ENCODE data around the gene OSGIN1.
A peak's percentile ranks its signal among the peaks of the same experiment; 100 is the strongest.

Gene OSGIN1

DNA sequence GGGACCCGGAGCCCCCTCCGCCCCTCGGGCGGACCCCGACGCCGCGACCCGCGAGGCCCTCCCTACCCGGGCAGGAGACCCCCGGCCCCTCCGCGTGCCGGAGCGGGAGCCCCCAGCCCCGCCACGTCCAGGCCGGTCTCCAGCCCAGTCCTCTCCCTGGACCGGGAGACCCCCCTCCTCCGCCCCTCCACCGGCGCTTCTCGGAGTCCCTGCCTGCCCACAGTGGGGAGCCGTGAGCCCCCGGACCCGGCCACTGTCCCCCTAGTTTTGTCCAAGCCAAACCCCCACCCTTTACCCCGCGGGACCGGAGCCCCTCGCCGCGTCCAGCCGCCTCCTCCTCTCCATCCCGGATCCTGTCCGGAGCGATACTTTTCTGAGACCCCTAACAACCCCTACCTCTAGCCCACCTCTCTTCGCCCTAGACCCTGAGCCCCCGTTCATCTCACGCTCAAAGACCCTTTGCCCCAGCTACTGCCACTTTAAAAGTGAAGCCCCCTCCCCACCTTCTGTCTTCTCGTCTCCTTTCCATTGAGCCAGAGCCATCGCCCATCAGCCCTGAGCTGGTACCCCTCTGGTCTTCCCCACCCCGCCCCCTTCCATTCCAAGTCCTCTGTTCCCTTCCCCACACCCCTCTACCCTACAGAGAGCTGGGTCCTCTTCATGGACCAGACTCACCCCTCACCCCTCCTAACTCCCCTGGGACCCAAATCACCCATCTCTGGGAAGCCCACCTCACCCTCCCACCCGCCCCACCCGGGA is 16.0 kb downstream of the OSGIN1 start:
- no peaks in the 10 kb centered on the region for H3K4me1 ChIP-seq (ENCODE audit: control insufficient read depth, insufficient read depth, low read length, poor library complexity, severe bottlenecking)

DNA sequence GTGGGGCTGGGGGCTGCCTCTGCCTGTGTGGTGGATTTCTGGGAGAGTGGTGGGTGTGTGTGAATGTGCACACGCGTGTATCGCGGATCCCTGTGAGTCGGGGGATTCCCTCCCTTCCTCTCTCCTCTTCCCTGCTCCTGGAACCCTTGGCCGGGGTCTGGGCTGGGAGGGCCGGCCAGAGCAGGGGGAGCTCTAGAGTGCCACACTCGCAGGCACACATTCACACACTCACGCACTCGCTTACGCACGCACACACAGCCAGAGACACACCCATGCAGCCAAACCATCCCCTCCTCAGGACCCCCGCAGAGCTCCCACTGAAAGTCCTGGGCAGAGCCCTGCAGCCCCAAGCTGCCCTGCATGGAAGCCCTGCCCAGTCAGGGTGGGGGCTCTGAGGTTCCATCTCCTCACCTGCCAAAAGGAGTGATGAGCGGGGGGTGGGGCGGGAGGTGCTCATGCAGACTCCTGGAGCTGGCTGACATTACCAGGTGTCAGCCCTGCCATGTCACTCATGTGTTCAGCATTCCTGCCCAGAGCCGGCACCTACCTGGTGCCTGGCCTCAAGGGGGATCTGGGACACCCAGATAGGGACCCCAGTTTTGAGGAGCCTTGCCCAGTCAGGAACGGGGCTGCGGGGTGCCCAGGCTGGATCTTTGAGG is 16.9 kb downstream of the OSGIN1 start:
- Histone ChIP-seq H3K4me1 (ENCODE audit: control insufficient read depth, insufficient read depth, low read length, poor library complexity, severe bottlenecking) (no peaks in the 10 kb centered on the region), H3K9me3 (ENCODE audit: control insufficient read depth, low read length) (no peaks in the 10 kb centered on the region), H3K27ac (ENCODE audit: low read depth, low read length, severe bottlenecking) (no peak overlapping the region), H3K36me3 (ENCODE audit: control insufficient read depth, insufficient read depth, low read length) (no peaks in the 10 kb centered on the region), H3K4me3 (ENCODE audit: extremely low read depth, insufficient read depth, low read length, poor library complexity, severe bottlenecking) (no peak overlapping the region)
- 72 to 93% methylated on average over 3 to 7 of the region's 18 CpGs for WGBS, 2 experiments (ENCODE audit: insufficient coverage in 2 of 2)

More for the DNA sequence above, 16.0 kb downstream of the OSGIN1 start:
- no peak overlapping the region for H3K27ac ChIP-seq (ENCODE audit: low read depth, low read length, severe bottlenecking)
- no peaks in the 10 kb centered on the region for H3K36me3 ChIP-seq (ENCODE audit: control insufficient read depth, insufficient read depth, low read length)
- WGBS, 2 experiments (ENCODE audit: insufficient coverage in 2 of 2): 3 to 8% methylated on average over 30 to 41 of the region's 45 CpGs
- no peaks in the 10 kb centered on the region for H3K9me3 ChIP-seq (ENCODE audit: control insufficient read depth, low read length)
- H3K4me3 ChIP-seq (ENCODE audit: extremely low read depth, insufficient read depth, low read length, poor library complexity, severe bottlenecking): peak overlapping the region; percentile 27

GRCh38 chr16:83970430-83970815 is 17.4 kb downstream of the OSGIN1 start:
- Histone ChIP-seq H3K9me3 (ENCODE audit: control insufficient read depth, low read length) (no peaks in the 10 kb centered on the region), H3K36me3 (ENCODE audit: control insufficient read depth, insufficient read depth, low read length) (no peaks in the 10 kb centered on the region), H3K27ac (ENCODE audit: low read depth, low read length, severe bottlenecking) (no peak overlapping the region), H3K4me1 (ENCODE audit: control insufficient read depth, insufficient read depth, low read length, poor library complexity, severe bottlenecking) (no peaks in the 10 kb centered on the region), H3K4me3 (ENCODE audit: extremely low read depth, insufficient read depth, low read length, poor library complexity, severe bottlenecking) (no peak overlapping the region)
- WGBS, 2 experiments (ENCODE audit: insufficient coverage in 2 of 2): 75 to 94% methylated on average over 2 of the region's 6 CpGs

GRCh38 chr16:83971165-83972130 is 18.4 kb downstream of the OSGIN1 start:
- Histone ChIP-seq H3K4me3 (ENCODE audit: extremely low read depth, insufficient read depth, low read length, poor library complexity, severe bottlenecking) (no peak overlapping the region), H3K36me3 (ENCODE audit: control insufficient read depth, insufficient read depth, low read length) (no peaks in the 10 kb centered on the region), H3K9me3 (ENCODE audit: control insufficient read depth, low read length) (no peaks in the 10 kb centered on the region), H3K4me1 (ENCODE audit: control insufficient read depth, insufficient read depth, low read length, poor library complexity, severe bottlenecking) (no peaks in the 10 kb centered on the region), H3K27ac (ENCODE audit: low read depth, low read length, severe bottlenecking) (no peak overlapping the region)
- 88 to 90% methylated on average over 17 to 25 of the region's 27 CpGs for WGBS, 2 experiments (ENCODE audit: insufficient coverage in 2 of 2)

- no peaks in the 10 kb centered on the region for H3K9me3 ChIP-seq (ENCODE audit: control insufficient read depth, low read length)
- H3K27ac ChIP-seq (ENCODE audit: low read depth, low read length, severe bottlenecking): no peak overlapping the region
- no peak overlapping the region for H3K4me3 ChIP-seq (ENCODE audit: extremely low read depth, insufficient read depth, low read length, poor library complexity, severe bottlenecking)
- 85 to 87% methylated on average over 19 of the region's 19 CpGs for WGBS, 2 experiments (ENCODE audit: insufficient coverage in 2 of 2)
- H3K4me1 ChIP-seq (ENCODE audit: control insufficient read depth, insufficient read depth, low read length, poor library complexity, severe bottlenecking): no peaks in the 10 kb centered on the region
- H3K36me3 ChIP-seq (ENCODE audit: control insufficient read depth, insufficient read depth, low read length): no peaks in the 10 kb centered on the region
These were observed 19.4 kb downstream of the OSGIN1 start for GRCh38 chr16:83972256-83973008.

DNA sequence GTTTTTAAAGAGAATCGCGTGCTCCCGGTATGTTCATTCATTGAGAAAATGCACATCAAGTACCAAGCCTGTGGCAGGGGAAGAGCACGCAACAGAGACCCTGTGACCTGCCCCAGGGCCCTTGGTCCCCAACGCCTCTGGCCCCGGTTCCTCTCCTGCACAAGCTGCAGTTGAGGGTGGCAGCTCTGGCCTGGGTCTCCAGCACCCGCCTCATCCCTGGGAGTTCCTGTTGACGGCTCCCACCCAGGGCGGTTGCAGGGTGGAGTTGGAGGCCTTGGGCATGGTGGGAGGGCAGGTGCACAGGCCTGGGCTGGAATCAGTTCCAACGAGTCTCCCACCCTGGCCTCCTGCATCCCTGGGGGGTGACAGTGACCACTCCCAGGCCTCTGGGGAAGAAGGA is 20.0 kb downstream of the OSGIN1 start:
- WGBS, 2 experiments (ENCODE audit: insufficient coverage in 2 of 2): 95% methylated on average over 9 to 10 of the region's 10 CpGs
- Histone ChIP-seq H3K9me3 (ENCODE audit: control insufficient read depth, low read length) (peaks cover under 1% of the 10 kb centered on the region), H3K27ac (ENCODE audit: low read depth, low read length, severe bottlenecking) (no peak overlapping the region), H3K36me3 (ENCODE audit: control insufficient read depth, insufficient read depth, low read length) (no peaks in the 10 kb centered on the region), H3K4me3 (ENCODE audit: extremely low read depth, insufficient read depth, low read length, poor library complexity, severe bottlenecking) (no peak overlapping the region), H3K4me1 (ENCODE audit: control insufficient read depth, insufficient read depth, low read length, poor library complexity, severe bottlenecking) (no peaks in the 10 kb centered on the region)

DNA sequence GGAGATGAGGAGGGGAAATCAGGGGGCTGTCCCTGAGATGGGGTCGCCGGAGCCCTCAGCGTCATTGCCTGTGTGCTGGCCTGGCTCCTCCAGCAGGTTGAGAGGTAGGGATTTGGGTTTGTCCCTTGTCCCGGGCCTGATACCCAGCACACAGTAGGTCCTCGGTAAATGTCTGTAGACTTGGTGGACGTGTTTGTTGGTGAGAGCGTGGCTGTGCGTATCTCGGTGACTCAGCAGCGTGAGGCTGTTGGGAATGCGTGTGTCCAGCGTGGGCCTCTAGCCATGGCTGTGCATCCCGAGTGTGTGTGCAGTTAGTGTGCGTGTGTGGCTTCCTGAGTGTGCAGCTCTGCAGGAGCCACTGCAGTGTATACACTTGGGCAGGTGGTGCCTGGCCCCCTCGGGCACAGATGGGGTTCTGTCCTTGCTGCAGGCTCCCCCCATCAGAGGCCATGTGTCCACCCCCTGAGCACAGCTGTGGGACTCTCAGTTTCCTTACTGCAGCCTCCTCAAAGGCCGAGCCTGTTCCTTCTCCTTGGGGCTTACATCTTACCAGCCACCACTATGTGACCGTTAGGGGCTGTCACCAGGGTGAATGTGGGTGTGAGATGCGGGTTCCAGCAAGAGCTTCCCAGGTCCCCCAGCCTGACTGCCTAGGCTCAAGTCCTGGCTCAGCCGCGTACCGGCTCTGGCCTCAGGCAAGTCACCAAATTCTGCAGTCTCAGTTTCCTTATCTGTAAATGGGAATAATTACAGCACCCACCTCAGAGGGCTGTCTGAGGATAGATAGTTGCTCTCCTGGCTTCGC is 20.7 kb downstream of the OSGIN1 start:
- whole genome bisulfite sequencing, 2 experiments (ENCODE audit: insufficient coverage in 2 of 2): 91 to 96% methylated on average over 13 to 17 of the region's 22 CpGs
- H3K4me3 ChIP-seq (ENCODE audit: extremely low read depth, insufficient read depth, low read length, poor library complexity, severe bottlenecking): no peak overlapping the region
- no peaks in the 10 kb centered on the region for H3K4me1 ChIP-seq (ENCODE audit: control insufficient read depth, insufficient read depth, low read length, poor library complexity, severe bottlenecking)
- no peaks in the 10 kb centered on the region for H3K36me3 ChIP-seq (ENCODE audit: control insufficient read depth, insufficient read depth, low read length)
- H3K27ac ChIP-seq (ENCODE audit: low read depth, low read length, severe bottlenecking): no peak overlapping the region
- peaks cover 7% of the 10 kb centered on the region for H3K9me3 ChIP-seq (ENCODE audit: control insufficient read depth, low read length)

GRCh38 chr16:83974475-83974874 is 21.4 kb downstream of the OSGIN1 start:
- H3K9me3 ChIP-seq (ENCODE audit: control insufficient read depth, low read length): peaks cover 11% of the 10 kb centered on the region
- H3K4me1 ChIP-seq (ENCODE audit: control insufficient read depth, insufficient read depth, low read length, poor library complexity, severe bottlenecking): no peaks in the 10 kb centered on the region
- H3K27ac ChIP-seq (ENCODE audit: low read depth, low read length, severe bottlenecking): no peak overlapping the region
- no peaks in the 10 kb centered on the region for H3K36me3 ChIP-seq (ENCODE audit: control insufficient read depth, insufficient read depth, low read length)
- 73 to 77% methylated on average over 3 to 6 of the region's 7 CpGs for WGBS, 2 experiments (ENCODE audit: insufficient coverage in 2 of 2)
- H3K4me3 ChIP-seq (ENCODE audit: extremely low read depth, insufficient read depth, low read length, poor library complexity, severe bottlenecking): no peak overlapping the region

- Histone ChIP-seq H3K4me1 (ENCODE audit: control insufficient read depth, insufficient read depth, low read length, poor library complexity, severe bottlenecking) (no peaks in the 10 kb centered on the region), H3K4me3 (ENCODE audit: extremely low read depth, insufficient read depth, low read length, poor library complexity, severe bottlenecking) (no peak overlapping the region), H3K27ac (ENCODE audit: low read depth, low read length, severe bottlenecking) (no peak overlapping the region), H3K9me3 (ENCODE audit: control insufficient read depth, low read length) (peaks cover 11% of the 10 kb centered on the region), H3K36me3 (ENCODE audit: control insufficient read depth, insufficient read depth, low read length) (no peaks in the 10 kb centered on the region)
- 94 to 96% methylated on average over 13 to 15 of the region's 15 CpGs for WGBS, 2 experiments (ENCODE audit: insufficient coverage in 2 of 2)
These were observed 22.7 kb downstream of the OSGIN1 start for GRCh38 chr16:83975590-83976260.
